LNCAP (cell line): ENCODE data around the gene PMM1.

Experiments
- TF ChIP-seq, protein P1 (sequence below): fragments of 450-650 bp; IDR thresholded peaks from 2 replicates; pipeline ENCODE4 v1.5.1; 2017; ENCODE audit warnings: mild to moderate bottlenecking

Gene PMM1

DNA sequence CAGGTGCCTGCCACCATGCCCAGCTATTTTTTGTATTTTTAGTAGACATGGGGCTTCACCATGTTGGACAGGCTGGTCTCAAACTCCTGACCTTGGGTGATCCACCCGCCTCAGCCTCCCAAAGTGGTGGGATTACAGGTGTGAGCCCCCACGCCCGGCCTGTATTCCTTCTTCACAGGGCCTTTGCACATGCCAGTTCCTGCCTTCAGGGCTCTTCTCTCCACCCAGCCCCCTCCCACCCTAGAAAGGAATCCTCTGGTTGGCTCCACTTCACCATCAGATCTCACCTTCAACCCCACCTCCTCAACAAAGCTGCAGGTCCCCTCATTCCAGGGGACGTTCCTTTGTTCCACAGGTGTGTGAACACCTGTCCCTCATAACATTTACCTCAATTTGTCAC lies 47.4 kb downstream of the PMM1 start:
- TF ChIP-seq, protein P1, sequence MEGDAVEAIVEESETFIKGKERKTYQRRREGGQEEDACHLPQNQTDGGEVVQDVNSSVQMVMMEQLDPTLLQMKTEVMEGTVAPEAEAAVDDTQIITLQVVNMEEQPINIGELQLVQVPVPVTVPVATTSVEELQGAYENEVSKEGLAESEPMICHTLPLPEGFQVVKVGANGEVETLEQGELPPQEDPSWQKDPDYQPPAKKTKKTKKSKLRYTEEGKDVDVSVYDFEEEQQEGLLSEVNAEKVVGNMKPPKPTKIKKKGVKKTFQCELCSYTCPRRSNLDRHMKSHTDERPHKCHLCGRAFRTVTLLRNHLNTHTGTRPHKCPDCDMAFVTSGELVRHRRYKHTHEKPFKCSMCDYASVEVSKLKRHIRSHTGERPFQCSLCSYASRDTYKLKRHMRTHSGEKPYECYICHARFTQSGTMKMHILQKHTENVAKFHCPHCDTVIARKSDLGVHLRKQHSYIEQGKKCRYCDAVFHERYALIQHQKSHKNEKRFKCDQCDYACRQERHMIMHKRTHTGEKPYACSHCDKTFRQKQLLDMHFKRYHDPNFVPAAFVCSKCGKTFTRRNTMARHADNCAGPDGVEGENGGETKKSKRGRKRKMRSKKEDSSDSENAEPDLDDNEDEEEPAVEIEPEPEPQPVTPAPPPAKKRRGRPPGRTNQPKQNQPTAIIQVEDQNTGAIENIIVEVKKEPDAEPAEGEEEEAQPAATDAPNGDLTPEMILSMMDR, result no peak

DNA sequence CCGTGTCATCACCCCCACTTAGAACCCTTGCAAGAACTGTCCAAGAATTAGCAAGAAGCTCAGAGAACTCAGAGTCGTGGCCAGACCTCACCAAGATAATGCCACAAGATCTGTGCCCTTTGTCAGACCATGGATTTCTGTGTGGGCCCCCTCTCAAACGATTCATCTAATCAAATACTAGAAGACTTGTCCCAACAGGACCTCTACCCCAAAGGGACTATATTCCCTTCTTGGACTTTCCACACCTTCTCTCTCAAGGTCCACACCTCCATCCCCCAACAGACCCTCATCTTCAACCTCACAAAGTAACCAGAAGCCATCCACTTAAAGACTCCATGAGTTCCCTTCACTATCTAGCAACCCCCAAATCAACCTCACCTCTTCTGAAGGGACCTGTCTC lies 48.2 kb downstream of the PMM1 start:
- TF ChIP-seq, protein P1, result no peak

DNA sequence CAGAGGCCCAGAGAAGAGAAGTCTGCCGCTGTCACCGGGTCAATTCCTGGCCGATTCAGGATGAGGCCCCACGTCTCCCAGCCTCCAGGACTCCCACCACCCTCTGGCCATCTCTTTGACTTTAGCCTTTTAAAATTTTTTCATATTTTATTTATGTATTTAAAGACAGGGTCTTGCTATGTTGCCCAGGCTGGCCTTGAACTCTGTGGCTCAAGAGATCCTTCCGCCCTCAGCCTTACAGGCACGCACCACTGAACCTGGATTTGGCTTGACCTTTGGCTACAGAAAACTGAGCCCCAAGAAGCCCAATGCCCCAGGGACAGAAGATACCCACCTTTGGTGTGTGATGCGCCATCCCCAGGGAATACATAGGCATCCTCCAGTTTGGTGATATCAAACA lies 49.3 kb downstream of the PMM1 start:
- TF ChIP-seq, protein P1, result no peak

DNA sequence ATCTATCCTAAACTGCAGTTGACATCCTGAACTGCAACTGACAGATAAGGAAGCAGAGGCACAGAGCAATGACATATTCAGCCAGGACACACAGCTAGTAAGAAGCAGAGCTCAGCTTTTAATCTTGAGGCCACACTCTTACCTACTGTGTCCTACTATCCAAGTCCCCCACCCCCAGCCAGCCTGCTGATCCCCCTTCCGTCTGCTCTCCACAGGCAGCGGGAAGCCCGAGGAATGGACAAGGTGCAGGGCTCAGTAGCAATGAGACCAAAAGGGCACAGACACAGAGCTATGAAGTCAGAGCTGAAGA lies 49.7 kb downstream of the PMM1 start:
- TF ChIP-seq, protein P1, result no peak

DNA sequence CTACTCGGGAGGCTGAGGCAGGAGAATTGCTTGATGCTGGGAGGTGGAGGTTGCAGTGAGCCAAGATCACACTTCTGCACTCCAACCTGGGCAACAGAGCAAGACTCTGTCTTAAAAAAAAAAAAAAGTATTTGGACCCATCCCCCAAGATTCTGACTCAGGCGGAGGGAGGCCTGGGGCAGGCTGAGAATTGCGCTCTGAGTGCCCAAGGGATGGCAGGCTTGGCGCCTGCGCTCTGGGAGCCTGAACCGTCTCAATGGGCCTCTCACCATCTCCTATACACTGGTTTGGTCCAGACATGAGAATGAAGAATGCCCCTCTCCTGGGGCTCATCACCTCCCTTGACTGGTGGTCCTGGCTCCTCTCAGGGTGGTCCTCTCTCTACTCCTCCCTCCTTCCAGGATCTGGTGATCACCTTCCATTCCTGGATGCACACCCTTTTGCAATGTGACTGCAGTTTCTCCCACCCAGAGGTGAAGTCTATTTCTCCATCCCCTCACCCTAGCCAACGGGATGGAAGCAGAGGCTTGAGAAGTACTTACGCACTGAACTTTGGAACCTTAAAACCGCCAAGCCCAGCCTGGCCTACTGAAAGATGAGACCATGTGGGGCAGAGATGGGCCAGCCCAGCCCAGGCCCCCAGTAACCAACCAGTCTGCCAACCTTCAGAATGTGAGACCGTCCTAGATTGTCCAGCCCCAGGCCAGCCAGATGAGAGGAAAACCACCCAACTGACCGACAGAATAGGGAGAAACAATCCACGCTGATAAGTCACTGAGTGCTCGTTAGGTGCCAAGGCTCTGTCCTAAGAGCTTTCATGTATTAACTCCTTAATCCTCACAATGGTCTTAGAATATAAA lies 50.3 kb downstream of the PMM1 start:
- TF ChIP-seq, protein P1, result no peak

DNA sequence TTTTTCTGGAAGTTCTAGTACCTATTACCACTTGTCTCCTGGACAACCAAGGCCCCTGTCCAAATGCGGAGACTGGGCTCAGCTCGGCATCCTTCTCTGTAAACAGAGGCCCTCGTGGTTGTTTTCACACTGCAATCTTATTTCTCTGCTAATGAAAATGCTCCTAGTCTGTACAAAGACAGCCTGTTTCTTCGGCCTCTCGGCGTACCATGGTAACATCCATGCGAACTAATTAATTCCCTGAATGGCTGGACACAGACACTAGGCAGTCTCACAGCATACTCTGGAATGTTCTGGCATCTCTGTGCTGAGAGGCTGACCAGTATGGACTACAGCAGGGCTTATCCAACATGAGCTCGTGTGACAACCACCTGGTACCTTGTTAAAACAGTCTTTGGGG lies 51.1 kb downstream of the PMM1 start:
- TF ChIP-seq, protein P1, result no peak

DNA sequence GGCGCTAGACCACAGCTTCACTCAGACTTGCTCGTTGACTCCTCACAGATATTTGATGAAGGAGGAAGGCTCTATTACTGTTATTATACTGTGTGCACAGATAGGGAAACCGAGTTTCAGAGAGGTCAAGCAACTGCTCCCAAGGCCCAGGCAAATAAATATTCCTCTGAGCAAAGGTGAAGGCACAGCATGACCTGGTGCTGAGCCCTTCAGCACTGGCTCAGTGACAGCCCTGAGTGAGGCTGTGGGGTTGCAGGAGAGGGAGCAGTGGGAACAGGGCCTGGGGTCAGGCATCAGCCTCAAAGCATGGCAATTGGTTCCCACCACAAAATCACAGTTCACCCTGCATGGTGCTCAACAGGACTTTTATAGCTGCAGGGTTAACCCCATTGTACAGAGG lies 52.4 kb downstream of the PMM1 start:
- TF ChIP-seq, protein P1, result no peak

DNA sequence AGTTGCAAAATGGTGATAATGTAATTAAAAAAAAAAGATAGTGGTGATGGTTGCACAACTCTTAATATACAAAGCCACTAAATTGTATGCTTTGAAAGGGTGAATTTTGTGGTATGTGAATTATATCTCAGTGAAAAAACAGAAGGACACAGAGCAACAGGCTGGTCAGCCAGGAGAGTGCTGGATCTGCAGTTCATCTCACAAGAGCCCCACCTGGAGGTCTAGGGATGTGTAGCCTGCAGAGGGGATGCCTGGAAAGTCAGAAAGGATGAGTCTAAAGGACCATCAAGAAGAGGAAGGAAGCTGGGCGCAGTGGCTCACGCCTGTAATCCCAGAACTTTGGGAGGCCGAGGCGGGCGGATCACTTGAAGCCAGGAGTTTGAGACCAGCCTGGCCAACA lies 54.4 kb downstream of the PMM1 start:
- TF ChIP-seq, protein P1, result no peak
